T-helper 9 cell (primary cell): ENCODE measurements around the gene EVA1A.

Source experiments
- DNase-seq: peaks from one replicate; pipeline ENCODE4 v3.0.0-alpha.2; 2020

Gene EVA1A

GRCh38 chr2:75562513-75562864, 1.8 kb upstream of the EVA1A start:
- no peak for DNase-seq

GRCh38 chr2:75561566-75562512, 1.1 kb upstream of the EVA1A start:
- no peak for DNase-seq

DNA sequence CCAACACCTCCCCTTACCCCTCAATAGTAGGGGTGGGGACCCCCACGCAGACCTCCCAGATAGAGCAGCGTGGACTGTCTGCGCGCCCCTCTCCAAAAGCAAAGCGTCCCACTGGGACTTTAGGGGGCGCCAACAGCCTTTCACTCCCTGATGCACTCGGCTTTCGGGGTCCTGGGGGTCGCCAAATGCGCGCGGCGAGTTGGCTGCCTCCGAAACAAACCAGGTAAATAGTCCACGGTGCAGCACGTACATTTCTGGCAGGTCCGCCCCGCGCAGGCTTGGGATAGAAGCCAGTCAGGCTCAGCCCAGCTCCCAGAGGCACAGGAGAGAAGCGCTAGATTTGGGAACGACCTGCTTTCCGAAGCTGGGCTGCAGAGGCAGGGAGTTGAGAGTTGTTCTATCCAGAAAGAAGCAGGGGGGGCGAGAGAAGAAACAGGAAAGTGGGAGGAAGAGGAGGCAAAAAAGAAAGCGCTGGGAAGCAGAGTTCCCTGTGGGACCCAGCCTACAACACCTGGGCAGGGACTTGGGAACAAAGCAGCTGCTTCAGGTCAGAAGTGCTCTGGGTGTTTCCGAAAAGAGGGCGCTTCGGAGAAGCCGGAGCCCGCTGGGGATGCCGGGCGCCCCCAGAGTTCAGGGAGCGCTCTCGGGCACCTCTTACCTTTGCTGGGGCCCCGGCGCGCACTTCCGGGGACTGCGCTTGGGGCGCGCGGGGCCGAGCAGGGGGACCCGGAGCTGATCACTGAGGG, 544 bp downstream of the EVA1A start:
- no peak for DNase-seq

DNA sequence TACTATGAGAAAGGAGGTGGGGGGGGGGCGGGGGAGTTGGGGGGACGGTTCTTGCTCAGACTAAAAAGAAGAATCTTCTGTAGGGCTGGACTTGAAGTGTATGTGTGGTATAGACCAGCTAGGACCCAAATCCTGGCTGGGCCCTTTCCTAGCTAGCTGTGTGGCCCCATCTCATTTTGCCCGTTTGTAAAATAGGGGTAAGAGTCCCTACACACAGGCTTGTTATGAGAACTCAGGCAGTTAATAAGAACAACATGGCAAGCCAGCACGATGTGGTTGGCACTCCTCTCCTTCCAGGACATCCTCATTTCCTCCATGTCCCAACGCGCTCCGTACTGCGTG, 1.1 kb downstream of the EVA1A start:
- no peak for DNase-seq

DNA sequence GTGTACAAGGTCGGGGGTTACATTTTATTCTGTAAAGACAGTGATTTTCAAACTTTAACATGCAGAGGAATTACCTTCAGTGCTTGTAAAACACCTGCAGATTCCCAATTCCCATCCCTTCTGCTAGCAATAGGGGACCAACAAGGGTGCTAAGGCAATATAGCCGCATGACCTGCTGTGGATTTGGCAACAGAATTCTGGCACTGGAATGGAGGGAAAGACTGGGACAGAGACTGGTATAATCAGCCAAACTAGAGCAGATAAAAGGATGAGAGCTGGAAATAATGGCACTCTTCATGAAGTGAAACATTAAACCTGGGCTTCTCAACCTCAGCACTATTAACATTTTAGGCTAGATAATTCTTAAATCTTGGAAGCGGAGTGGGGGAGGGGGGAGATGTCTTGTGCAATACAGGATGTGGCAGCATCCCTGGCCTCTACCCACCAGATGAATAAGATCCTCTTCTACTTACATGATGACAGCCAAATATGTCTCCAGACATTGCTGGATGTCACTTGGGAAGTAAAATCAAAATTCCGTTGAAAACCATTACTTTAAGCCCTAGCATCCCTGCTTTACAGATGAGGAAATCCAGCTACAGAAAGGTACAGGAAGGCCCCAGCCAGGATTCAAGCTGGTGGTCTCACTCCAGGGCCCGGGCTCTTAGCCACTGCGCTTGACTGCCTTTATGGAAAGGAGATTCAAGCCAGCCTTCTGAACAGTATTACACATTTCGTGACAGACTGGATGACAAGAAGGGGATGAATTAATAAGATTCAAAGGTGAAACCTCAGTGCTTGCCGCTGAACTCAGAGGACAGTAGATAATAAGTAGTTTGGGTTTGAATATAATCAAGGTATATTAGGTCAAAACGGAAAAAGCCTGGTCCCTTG, 1.7 kb downstream of the EVA1A start:
- no peak for DNase-seq

GRCh38 chr2:75558136-75558535, 2.6 kb downstream of the EVA1A start:
- DNase-seq, result no peak

GRCh38 chr2:75557474-75558133, 3.1 kb downstream of the EVA1A start:
- no peak for DNase-seq

GRCh38 chr2:75556679-75557366, 3.9 kb downstream of the EVA1A start:
- DNase-seq, result no peak

DNA sequence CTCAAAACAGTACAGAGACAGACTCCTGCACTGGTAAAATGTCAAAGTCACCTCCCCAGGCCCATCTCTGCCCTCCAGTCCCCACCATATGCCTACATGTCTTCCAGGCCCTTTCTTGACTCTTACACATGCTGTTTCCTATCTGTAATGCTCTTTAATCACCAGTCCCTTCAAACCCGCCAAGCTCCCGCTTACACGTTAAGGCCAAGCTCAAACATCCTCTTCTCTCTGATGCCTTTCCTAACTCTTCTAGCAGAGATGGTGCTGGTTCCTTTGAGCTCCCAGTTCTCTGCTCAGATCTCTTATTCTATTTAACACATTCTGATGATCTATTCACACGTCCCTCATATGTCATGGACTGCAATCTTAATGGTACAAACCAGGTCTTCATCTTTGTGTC, 5.0 kb downstream of the EVA1A start:
- no peak for DNase-seq

DNA sequence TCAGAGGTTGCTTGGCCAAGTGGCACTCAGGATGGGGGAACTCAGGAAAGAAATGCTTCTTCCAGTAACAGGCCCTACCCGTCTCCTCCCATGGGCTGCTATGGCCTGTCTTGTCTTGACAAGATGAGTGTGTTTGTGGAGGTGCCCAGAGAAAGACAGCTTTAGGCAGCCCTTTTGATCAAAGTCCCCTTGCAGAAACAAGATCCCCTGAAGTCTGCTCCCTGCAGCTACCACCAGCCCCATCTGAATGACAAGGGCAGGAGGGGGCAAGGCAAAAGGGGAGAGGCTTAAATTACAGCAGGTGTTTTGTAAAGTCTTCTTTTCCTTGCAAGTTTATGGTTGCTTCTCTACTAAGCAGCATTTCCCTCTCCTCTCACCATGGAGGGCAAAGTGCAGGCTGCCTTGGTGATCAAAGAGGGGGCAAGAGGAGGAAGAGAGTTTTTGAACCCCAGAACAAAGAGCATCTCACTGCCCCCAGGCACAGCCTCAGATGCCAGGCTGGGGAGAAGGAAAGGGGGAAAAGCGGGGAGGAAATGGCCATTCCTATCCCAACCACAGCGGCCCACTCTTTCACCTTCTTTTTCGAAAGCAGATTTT, 6.7 kb downstream of the EVA1A start:
- no peak for DNase-seq

DNA sequence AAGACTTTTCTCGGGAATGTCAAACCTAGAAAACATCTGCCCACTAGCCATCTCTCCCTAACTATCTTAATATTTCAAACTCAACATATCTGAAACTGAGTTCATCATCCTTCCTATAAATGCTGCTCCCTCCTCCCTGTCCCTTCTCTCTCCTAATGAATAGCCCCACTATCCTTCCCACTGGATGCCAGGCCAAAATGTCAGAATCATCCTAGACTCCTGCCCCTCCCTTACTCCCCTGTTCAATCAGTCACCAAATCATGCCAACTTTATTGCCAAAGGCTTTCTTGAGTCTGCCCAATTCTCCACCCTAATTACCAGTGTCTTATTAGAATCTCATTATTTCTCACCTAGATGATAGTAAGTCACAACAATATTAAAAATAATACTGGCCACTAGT, 8.5 kb downstream of the EVA1A start:
- DNase-seq, result no peak

DNA sequence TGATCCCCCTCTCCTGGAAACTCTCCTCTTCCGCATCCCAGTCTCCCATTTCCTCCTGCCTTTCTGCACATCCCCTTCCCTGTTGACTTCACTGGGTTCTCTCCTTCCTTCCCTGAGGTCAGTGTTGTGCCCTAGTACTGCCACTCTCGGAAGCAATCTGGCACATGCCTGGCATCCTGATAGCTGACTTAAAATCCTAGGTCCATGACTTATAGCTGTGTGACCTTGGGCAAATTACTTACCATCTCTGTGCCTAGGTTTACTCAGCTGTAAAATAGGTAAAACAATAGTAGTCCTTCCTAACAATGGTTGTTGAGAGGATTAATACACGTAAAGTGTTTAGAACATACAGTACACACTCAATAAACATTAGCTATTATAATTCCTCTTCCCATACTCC, 9.3 kb downstream of the EVA1A start:
- no peak for DNase-seq

DNA sequence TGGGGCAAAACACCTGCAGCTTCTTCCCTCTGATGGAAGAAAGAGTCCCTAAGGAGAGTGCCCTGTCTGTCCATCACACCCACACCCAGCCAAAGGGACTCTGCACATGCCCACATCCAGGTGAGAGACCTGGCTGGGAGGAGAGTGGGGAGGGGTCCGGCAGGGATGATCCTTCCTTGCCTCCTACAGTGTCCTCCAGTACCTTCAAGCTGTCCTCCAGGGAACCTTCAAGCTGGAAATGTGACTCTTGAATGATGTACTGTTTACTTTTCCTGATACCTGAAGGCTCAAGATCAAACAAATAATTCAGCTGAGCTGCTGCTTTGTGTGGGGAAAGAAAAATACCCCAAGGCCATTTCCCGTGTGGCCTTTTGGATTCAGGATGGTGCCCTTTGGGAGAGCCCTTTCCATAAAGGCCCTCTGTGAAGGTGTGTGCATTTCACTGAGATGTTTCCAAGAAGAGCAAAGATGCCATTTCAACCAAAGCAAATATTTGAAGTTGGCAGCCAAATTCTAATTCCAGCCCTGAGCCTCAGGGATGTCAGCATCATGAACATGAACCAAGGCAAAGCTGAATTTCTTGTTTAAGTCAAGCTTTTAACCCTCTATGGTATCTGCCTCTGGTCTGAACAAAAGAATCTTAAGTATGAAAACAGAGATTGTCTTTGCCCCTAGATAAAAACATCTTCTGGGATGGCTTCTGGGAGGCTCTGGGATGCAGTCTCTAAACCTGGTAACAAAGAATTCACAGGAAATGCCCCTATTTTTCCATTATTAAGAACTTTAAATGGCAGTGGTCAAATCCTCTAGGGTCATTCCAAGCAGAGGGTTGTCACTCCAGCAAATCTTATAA, 11.1 kb downstream of the EVA1A start:
- no peak for DNase-seq

DNA sequence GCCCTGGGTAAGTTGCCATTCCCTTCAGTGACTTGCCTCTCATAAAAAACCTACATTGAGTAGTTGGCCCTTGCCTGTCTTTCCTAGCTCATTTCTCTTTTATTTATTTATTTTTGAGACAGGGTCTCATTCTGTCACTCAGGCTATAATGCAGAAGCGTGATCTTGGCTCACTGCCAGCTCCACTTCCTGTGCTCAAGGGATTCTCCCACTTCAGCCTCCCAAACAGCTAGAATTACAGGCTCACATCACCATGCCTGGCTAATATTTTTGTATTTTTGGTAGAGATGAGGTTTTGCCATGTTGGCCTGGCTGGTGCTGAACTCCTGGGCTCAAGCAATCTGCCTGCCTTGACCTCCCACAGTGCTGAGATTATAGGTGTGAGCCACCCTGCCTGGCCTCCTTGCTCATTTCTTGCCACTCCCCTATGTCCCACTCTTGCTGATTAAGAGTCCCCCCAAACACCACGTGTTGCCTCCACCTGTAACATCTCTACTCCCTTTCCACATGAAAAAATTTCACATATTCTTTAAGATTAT, 12.6 kb downstream of the EVA1A start:
- no peak for DNase-seq

DNA sequence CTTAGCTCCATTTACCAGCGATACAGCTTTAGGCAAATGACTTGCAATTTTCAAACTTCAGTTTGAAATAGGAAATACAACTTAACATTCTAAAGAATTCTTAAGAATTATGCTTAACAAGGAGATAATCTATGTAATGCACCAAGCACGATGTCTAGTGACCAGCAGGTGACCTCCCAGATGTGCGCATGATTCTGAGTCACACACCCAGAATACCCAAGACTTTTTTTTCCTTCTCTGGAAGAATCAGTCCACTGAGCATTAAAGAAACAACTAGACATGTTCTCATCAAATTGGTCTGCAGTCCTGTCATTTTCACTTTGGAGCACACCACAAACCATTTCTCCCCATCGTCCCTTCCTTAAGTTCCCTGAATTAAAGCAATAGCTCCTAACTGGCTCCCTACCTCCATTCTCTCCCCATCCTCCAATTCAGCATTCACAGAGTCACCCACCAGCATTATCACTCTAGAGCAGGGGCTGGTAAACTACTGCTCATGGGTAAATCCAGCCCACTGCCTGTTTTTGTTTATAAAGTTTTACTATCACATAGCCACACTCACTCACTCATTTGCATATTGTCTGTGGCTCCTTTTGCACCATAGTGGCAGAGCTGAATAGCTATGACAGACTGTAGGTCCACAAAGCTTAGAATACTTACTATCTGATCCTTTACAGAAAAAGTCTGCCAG, 13.2 kb downstream of the EVA1A start:
- DNase-seq, result no peak

DNA sequence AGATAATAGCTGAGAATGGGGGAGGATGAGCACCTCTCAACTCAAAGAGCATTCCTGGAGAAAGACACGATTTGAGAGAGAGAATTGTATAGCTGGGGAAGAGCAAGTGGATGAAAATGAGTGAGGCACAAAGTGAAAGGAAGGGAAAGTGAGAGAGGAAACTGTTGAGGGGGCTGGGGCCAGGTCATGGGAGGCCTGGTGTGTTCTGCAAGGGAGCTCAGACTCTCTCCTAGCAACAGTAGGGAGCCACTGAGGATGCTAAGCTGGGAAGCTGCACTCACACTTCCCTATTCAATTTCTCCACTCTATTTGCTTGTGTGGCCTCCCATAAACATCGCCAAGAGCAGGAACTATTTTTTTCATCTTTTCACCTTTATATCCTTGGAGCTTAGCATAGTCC, 14.8 kb downstream of the EVA1A start:
- DNase-seq, result no peak

- DNase-seq, result no peak
Measured at GRCh38 chr2:75545387-75545786, 15.4 kb downstream of the EVA1A start.

- no peak for DNase-seq
Measured at GRCh38 chr2:75543446-75543845, 17.3 kb downstream of the EVA1A start.

- DNase-seq, result no peak
Measured at GRCh38 chr2:75541430-75541829, 19.3 kb downstream of the EVA1A start.

DNA sequence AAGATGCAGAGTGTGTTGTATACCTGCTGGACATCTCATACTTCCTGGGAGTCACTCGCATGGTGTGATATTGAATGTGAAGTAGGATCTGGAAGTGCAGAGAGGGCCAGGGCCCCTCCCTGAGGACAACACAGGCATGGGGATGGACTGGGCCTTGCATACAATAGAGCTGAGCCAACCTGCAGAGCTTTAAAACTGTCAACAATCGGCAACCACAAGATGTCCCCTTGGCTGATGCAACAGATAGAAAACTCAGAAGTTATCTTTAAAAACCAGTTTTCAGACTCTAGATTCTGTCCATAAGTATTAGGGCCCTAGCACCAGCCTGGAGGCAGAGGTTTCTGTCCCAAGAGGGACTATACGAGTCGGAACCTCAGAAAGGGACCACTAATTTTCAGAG, 19.7 kb downstream of the EVA1A start:
- no peak for DNase-seq
